ENCODE data around the gene LRRC75B.

Gene LRRC75B

DNA sequence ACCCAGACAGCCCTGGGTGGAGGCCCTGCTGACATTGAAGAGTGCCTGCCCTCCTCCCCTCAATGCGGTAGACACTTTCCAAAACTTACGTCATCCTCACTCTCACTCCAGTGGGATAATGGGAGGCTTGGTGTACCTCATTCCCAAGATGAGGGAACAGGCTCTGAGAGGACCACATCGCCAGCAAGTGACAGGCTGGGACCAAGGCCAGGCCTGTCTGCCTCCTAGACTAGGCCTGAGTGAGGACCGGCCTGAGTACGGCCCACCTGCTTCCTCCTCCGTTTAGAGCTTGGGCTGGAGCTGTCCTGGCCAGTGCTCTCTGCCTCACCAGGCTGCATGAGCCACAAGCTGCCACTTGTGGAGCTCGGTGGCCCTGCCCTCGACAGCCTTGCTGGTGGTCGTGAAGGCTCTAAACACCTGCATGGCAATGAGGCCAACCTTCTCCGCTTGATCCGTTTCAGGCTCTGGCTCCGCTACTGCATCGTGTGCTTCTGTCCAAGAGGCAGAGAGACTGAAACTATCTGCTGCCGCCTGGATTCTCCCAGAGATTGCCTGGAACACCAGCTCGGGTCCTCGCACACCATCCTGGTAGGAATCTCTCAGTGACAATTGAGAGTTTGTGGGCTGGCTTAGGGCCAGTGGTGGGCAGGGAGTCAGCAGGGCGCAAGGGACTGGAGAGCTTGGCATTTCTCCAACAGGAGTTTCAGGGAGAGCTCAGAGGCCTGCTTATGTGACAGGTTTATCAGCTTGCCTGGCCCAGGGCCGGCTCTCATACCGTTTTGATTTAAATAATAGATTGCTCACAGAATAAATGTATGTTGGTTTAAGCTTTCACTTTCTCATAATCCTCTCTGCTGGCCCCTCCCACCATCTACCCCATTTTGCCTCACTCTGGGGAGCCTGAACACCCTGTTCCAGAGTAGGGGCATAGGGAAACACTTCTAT lies 9.4 kb downstream of the LRRC75B start (continued):
- TF ChIP-seq, protein P1, sequence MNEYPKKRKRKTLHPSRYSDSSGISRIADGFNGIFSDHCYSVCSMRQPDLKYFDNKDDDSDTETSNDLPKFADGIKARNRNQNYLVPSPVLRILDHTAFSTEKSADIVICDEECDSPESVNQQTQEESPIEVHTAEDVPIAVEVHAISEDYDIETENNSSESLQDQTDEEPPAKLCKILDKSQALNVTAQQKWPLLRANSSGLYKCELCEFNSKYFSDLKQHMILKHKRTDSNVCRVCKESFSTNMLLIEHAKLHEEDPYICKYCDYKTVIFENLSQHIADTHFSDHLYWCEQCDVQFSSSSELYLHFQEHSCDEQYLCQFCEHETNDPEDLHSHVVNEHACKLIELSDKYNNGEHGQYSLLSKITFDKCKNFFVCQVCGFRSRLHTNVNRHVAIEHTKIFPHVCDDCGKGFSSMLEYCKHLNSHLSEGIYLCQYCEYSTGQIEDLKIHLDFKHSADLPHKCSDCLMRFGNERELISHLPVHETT (tag by site-specific recombination; IDR thresholded peaks at IDR 0.05), result no peak
- TF ChIP-seq, protein P2, sequence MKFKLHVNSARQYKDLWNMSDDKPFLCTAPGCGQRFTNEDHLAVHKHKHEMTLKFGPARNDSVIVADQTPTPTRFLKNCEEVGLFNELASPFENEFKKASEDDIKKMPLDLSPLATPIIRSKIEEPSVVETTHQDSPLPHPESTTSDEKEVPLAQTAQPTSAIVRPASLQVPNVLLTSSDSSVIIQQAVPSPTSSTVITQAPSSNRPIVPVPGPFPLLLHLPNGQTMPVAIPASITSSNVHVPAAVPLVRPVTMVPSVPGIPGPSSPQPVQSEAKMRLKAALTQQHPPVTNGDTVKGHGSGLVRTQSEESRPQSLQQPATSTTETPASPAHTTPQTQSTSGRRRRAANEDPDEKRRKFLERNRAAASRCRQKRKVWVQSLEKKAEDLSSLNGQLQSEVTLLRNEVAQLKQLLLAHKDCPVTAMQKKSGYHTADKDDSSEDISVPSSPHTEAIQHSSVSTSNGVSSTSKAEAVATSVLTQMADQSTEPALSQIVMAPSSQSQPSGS (tag by site-specific recombination; IDR thresholded peaks at IDR 0.05; ENCODE audit: low read depth), result 0 out of 2 replicates have a peak, but pooled peaks have one; percentile 61
- TF ChIP-seq, protein P3, sequence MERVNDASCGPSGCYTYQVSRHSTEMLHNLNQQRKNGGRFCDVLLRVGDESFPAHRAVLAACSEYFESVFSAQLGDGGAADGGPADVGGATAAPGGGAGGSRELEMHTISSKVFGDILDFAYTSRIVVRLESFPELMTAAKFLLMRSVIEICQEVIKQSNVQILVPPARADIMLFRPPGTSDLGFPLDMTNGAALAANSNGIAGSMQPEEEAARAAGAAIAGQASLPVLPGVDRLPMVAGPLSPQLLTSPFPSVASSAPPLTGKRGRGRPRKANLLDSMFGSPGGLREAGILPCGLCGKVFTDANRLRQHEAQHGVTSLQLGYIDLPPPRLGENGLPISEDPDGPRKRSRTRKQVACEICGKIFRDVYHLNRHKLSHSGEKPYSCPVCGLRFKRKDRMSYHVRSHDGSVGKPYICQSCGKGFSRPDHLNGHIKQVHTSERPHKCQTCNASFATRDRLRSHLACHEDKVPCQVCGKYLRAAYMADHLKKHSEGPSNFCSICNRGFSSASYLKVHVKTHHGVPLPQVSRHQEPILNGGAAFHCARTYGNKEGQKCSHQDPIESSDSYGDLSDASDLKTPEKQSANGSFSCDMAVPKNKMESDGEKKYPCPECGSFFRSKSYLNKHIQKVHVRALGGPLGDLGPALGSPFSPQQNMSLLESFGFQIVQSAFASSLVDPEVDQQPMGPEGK (tag by site-specific recombination; IDR thresholded peaks at IDR 0.05), result peak; percentile 23; the same call in 1 of the 2 replicates
- TF ChIP-seq ZNF747 (tag by site-specific recombination; IDR thresholded peaks at IDR 0.05), result no peak
- TF ChIP-seq SCRT2 (tag by site-specific recombination; IDR thresholded peaks at IDR 0.05), result peak; percentile 97
- TF ChIP-seq ZNF629 (tag by site-specific recombination; IDR thresholded peaks at IDR 0.05), result peak; percentile 36
- TF ChIP-seq RBAK (tag by site-specific recombination; IDR thresholded peaks at IDR 0.05), result no peak
- TF ChIP-seq ZNF10 (tag by site-specific recombination; IDR thresholded peaks at IDR 0.05), result peak; percentile 94
- TF ChIP-seq ZNF133 (tag by site-specific recombination; IDR thresholded peaks at IDR 0.05), result no peak
- no peak for TF ChIP-seq KLF7 (tag by site-specific recombination; IDR thresholded peaks at IDR 0.05; ENCODE audit: borderline replicate concordance)
- no peak for TF ChIP-seq ZNF274 (IDR thresholded peaks at IDR 0.05; ENCODE audit: low read length)
- TF ChIP-seq ZNF274 (tag by site-specific recombination; IDR thresholded peaks at IDR 0.05; ENCODE audit: borderline replicate concordance), result no peak
- no peak for TF ChIP-seq KLF9 (tag by site-specific recombination; IDR thresholded peaks at IDR 0.05; ENCODE audit: low read depth)
- TF ChIP-seq ZBTB17 (tag by site-specific recombination; IDR thresholded peaks at IDR 0.05), result peak; percentile 89
- no peak for TF ChIP-seq ZNF416 (tag by site-specific recombination; IDR thresholded peaks at IDR 0.05)
- TF ChIP-seq ZNF544 (tag by site-specific recombination; IDR thresholded peaks at IDR 0.05), result no peak
- peak; percentile 32; the same call in 1 of the 2 replicates for TF ChIP-seq ZEB2 (tag by site-specific recombination; IDR thresholded peaks at IDR 0.05)
- TF ChIP-seq ZNF121 (tag by site-specific recombination; IDR thresholded peaks at IDR 0.05), result peak; percentile 77; the same call in 1 of the 2 replicates
- no peak for TF ChIP-seq GFI1B (tag by site-specific recombination; IDR thresholded peaks at IDR 0.05)
- no peak for TF ChIP-seq ZNF621 (tag by site-specific recombination; IDR thresholded peaks at IDR 0.05)
- no peak for TF ChIP-seq ZNF830 (tag by site-specific recombination; IDR thresholded peaks at IDR 0.05; ENCODE audit: low read depth)
- TF ChIP-seq ZXDB (tag by site-specific recombination; IDR thresholded peaks at IDR 0.05), result peak; percentile 44; the same call in 1 of the 2 replicates
- TF ChIP-seq ZNF600 (tag by site-specific recombination; IDR thresholded peaks at IDR 0.05), result peak; percentile 71
- TF ChIP-seq SP7 (tag by site-specific recombination; IDR thresholded peaks at IDR 0.05), result peak; percentile 43
- TF ChIP-seq ZNF433 (tag by site-specific recombination; IDR thresholded peaks at IDR 0.05; ENCODE audit: low read depth), result no peak
- TF ChIP-seq, protein P4, sequence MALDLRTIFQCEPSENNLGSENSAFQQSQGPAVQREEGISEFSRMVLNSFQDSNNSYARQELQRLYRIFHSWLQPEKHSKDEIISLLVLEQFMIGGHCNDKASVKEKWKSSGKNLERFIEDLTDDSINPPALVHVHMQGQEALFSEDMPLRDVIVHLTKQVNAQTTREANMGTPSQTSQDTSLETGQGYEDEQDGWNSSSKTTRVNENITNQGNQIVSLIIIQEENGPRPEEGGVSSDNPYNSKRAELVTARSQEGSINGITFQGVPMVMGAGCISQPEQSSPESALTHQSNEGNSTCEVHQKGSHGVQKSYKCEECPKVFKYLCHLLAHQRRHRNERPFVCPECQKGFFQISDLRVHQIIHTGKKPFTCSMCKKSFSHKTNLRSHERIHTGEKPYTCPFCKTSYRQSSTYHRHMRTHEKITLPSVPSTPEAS (tag by site-specific recombination; IDR thresholded peaks at IDR 0.05), result no peak
- no peak for TF ChIP-seq ZNF596 (tag by site-specific recombination; IDR thresholded peaks at IDR 0.05)
- TF ChIP-seq ZFHX2 (tag by site-specific recombination; conservative IDR thresholded peaks at IDR 0.05), result peak; percentile 36; the same call in 1 of the 2 replicates
- no peak for TF ChIP-seq ZNF223 (tag by site-specific recombination; IDR thresholded peaks at IDR 0.05)
- TF ChIP-seq ZNF211 (tag by site-specific recombination; IDR thresholded peaks at IDR 0.05; ENCODE audit: low read depth), result no peak
- no peak for TF ChIP-seq ZNF292 (tag by site-specific recombination; IDR thresholded peaks at IDR 0.05; ENCODE audit: borderline replicate concordance, low read depth)
- TF ChIP-seq ZNF157 (tag by site-specific recombination; IDR thresholded peaks at IDR 0.05), result no peak
- no peak for TF ChIP-seq ZNF560 (tag by site-specific recombination; IDR thresholded peaks at IDR 0.05; ENCODE audit: borderline replicate concordance)

All from HEK293 (cell line).